Right atrium auricular region (tissue), 2 donors: ENCODE data around the gene DAGLA. TPM values are rescaled to one million over a fixed set of nuclear protein-coding genes. Genes with fewer than 3 reads are reported as not detected.
"Not testable (repeated sequence)": the region's sequence is repeated elsewhere in the genome, so short reads cannot be mapped to it uniquely, and the experiment has no call there.

Experiments
- DNase-seq: peaks from one replicate; pipeline ENCODE4 v3.0.0-alpha.2; 2019; ENCODE audit warnings: low spot score
- H3K27ac ChIP-seq, 2 donors: fragments of 200-600 bp; sonication (generic); 1 replicate in 1 of 2; 2 replicates in 1 of 2; pipeline ENCODE4 v1.5.1; 2016 to 2019
- H3K27me3 ChIP-seq, 2 donors: fragments of 200-600 bp; sonication (generic); one replicate each; pipeline versions ENCODE4 v1.5.1 to v1.6.0; 2017 to 2019
- H3K36me3 ChIP-seq: fragments of 200-600 bp; sonication (generic); one replicate; pipeline ENCODE4 v1.5.1; 2016
- H3K4me1 ChIP-seq, 2 donors: fragments of 200-600 bp; sonication (generic); one replicate each; pipeline versions ENCODE4 v1.5.1 to v1.6.0; 2017 to 2019
- H3K4me3 ChIP-seq, 2 donors: fragments of 200-600 bp; sonication (generic); 1 replicate in 1 of 2; 2 replicates in 1 of 2; pipeline ENCODE4 v1.5.1; 2017 to 2019; ENCODE audit warnings: mild to moderate bottlenecking in 1 of 2, moderate library complexity in 1 of 2
- H3K9me3 ChIP-seq, 2 donors: fragments of 200-600 bp; sonication (generic); one replicate each; pipeline ENCODE4 v1.5.1; 2019
- CTCF ChIP-seq, 2 donors: fragments of 200-600 bp; sonication (generic); IDR thresholded peaks; one replicate each; pipeline ENCODE4 v1.5.1; 2019; ENCODE audit warnings: antibody characterized with exemption in 2 of 2
- total RNA-seq, 2 donors: library from RNA; depleted of rRNA; stranded (reverse); fragments of >200 nt; gene quantifications; one replicate each; pipeline ENCODE4 v1.1.0, GENCODE V29; 2016

DAGLA gene
- total RNA-seq, 2 donors from 2014 or later: 3.9 to 5.7 TPM

- Histone ChIP-seq H3K27ac (no peak overlapping the region), H3K9me3 (no peaks in the 10 kb centered on the region), H3K36me3 (no peaks in the 10 kb centered on the region), H3K4me1 (peaks cover 2 to 11% of the 10 kb centered on the region in 2 donors), H3K27me3 (no peaks in the 10 kb centered on the region), H3K4me3 (no peak overlapping the region)
- DNase-seq: no peak
- TF ChIP-seq CTCF (IDR thresholded peaks at IDR 0.05): no peak
Measured at GRCh38 chr11:61657566-61658290, 22.5 kb upstream of the DAGLA start.

- H3K4me3 ChIP-seq: no peak overlapping the region
- H3K4me1 ChIP-seq: peaks cover 0 to 2% of the 10 kb centered on the region in 2 donors
- TF ChIP-seq CTCF (IDR thresholded peaks at IDR 0.05): no peak
- no peak for DNase-seq
- no peaks in the 10 kb centered on the region for H3K27me3 ChIP-seq
- no peaks in the 10 kb centered on the region for H3K36me3 ChIP-seq
- H3K9me3 ChIP-seq: no peaks in the 10 kb centered on the region
- no peak overlapping the region for H3K27ac ChIP-seq
Measured at GRCh38 chr11:61659413-61660196, 20.6 kb upstream of the DAGLA start.

DNA sequence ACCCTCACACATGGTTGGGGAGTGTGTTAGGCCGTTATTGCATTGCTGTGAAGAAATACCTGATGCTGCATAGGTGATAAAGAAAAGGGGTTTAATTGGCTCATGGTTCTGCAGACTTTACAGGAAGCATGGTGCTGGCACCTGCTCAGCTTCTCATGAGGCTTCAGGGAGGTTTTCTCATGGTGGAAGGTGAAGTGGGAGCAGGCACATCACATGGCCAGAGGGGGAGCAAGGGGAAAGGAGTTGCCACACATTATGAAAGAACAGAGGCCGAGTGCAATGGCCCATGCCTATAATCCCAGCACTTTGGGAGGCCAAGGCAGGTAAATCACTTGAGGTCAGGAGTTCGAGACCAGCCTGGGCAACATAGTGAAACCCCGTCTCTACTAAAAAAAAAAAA is 19.2 kb upstream of the DAGLA start:
- not testable (repeated sequence) for H3K27me3 ChIP-seq, H3K27ac ChIP-seq, H3K4me1 ChIP-seq, H3K4me3 ChIP-seq, DNase-seq, H3K36me3 ChIP-seq, H3K9me3 ChIP-seq

- H3K36me3 ChIP-seq: no peaks in the 10 kb centered on the region
- DNase-seq: no peak
- H3K4me3 ChIP-seq: no peak overlapping the region
- no peaks in the 10 kb centered on the region for H3K4me1 ChIP-seq
- H3K9me3 ChIP-seq: no peaks in the 10 kb centered on the region
- no peak overlapping the region for H3K27ac ChIP-seq
- no peak for TF ChIP-seq CTCF (IDR thresholded peaks at IDR 0.05)
- no peaks in the 10 kb centered on the region for H3K27me3 ChIP-seq
Measured at GRCh38 chr11:61666684-61667297, 13.4 kb upstream of the DAGLA start.

DNA sequence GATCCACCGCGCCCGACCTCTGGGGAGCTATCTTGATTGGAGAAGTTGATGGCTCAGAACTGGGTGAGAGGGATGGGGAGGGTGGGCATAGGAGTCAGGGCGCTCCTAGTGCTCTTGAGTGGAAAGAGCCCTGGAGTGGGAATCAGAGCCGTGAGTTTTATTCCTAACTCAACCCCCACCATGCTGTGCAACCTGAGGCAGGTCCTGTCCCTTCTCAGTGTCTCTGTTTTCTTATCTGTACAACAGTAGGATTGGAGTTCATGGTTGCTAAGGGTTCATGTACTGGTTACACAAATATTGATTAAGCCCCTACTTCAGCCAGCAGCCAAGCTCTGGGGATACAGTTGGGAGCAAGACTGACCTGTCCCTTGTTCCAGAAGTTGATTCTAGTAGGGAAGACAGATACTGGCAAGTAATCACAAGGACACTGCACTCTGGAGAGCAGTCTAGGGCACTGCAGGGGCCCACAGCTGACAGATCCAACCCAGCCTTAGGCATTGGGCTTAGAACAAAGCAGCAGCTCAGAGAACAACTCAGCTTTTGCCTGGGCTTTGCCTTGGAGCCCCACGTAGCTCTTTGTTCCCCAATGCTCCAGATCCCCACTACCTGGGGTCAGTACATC is 12.4 kb upstream of the DAGLA start:
- no peaks in the 10 kb centered on the region for H3K4me1 ChIP-seq
- H3K36me3 ChIP-seq: no peaks in the 10 kb centered on the region
- no peak for TF ChIP-seq CTCF (IDR thresholded peaks at IDR 0.05)
- no peaks in the 10 kb centered on the region for H3K27me3 ChIP-seq
- no peaks in the 10 kb centered on the region for H3K9me3 ChIP-seq
- H3K4me3 ChIP-seq: no peak overlapping the region
- no peak for DNase-seq
- H3K27ac ChIP-seq: no peak overlapping the region

DNA sequence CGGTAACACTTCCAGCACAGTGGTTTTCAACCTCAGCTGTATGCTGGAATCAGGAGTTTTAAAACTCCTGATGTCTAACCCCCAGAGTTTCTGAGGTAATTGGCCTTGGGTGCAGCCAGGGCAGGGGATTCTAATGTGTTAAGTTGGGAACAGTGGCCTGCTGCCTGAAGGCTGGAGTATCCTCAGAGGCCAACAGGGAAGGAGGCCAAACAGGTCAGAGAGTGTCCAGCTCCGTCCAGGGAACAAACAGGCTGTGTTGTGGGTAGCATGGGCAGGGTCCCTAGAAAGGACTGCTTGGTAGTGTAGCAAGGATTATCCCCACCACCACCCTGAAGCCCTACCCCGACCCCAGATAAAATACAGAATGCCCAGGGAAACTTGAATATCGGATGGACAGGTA is 10.8 kb upstream of the DAGLA start:
- H3K36me3 ChIP-seq: no peaks in the 10 kb centered on the region
- H3K4me1 ChIP-seq: no peaks in the 10 kb centered on the region
- no peak for DNase-seq
- no peak overlapping the region for H3K27ac ChIP-seq
- no peak overlapping the region for H3K4me3 ChIP-seq
- no peaks in the 10 kb centered on the region for H3K27me3 ChIP-seq
- H3K9me3 ChIP-seq: no peaks in the 10 kb centered on the region
- no peak for TF ChIP-seq CTCF (IDR thresholded peaks at IDR 0.05)
